CD4-positive, alpha-beta memory T cell (primary cell): ENCODE data around the gene PGAM2. TPM values are rescaled to one million over a fixed set of nuclear protein-coding genes. Genes with fewer than 3 reads are reported as not detected.
"Not testable (repeated sequence)": the region's sequence is repeated elsewhere in the genome, so short reads cannot be mapped to it uniquely, and the experiment has no call there.

ENCODE experiments used
- CTCF ChIA-PET: fragments of 350-600 bp; sonication (Branson Sonifier 250); formaldehyde crosslinking; loops from one replicate; lab custom pipeline; 2021; ENCODE audit warnings: inconsistent platforms; ENCODE audit not compliant: partially characterized antibody; lab: Charles Lee
- POLR2A ChIA-PET: fragments of 350-600 bp; sonication (Branson Sonifier 250); formaldehyde crosslinking; loops from one replicate; lab custom pipeline; 2021; ENCODE audit not compliant: partially characterized antibody; lab: Charles Lee
- DNase-seq, 5 donors: peaks; one replicate each; pipeline versions ENCODE4 v3.0.0 to v3.0.0-alpha.2; 2020 to 2022; ENCODE audit warnings: mixed read lengths in 1 of 5
- H3K27ac ChIP-seq: one replicate; pipeline ENCODE4 v1.7.0; 2013; ENCODE audit warnings: low read depth, low read length
- H3K27me3 ChIP-seq: 2 replicates; pipeline ENCODE4 v1.7.0; 2013; ENCODE audit warnings: mild to moderate bottlenecking, low read length, moderate library complexity; ENCODE audit not compliant: insufficient read depth
- H3K36me3 ChIP-seq: 2 replicates; pipeline ENCODE4 v1.7.0; 2013; ENCODE audit warnings: mild to moderate bottlenecking, low read length, moderate library complexity; ENCODE audit not compliant: insufficient read depth
- H3K4me1 ChIP-seq: 2 replicates; pipeline ENCODE4 v1.7.0; 2013; ENCODE audit warnings: mild to moderate bottlenecking, low read length, moderate library complexity; ENCODE audit not compliant: insufficient read depth
- H3K4me3 ChIP-seq, 2 donors: one replicate each; pipeline ENCODE4 v1.7.0; 2013; ENCODE audit warnings: low read length in 2 of 2, mild to moderate bottlenecking in 1 of 2
- H3K9me3 ChIP-seq, 2 donors: one replicate each; pipeline ENCODE4 v1.7.0; 2013; ENCODE audit warnings: low read length in 2 of 2, control low read depth in 1 of 2; ENCODE audit not compliant: control insufficient read depth in 1 of 2
- H3K27ac Mint-ChIP-seq, 7 donors: one replicate each; pipeline ENCODE4 v1.8.0; 2020 to 2021; ENCODE audit warnings: mixed read lengths in 7 of 7, mild to moderate bottlenecking in 6 of 7, inconsistent platforms in 3 of 7, moderate library complexity in 3 of 7
- H3K27me3 Mint-ChIP-seq, 2 donors: one replicate each; pipeline ENCODE4 v1.8.0; 2020 to 2021; ENCODE audit warnings: mixed read lengths in 2 of 2
- H3K36me3 Mint-ChIP-seq, 2 donors: one replicate each; pipeline ENCODE4 v1.8.0; 2020 to 2021; ENCODE audit warnings: mixed read lengths in 2 of 2, inconsistent platforms in 1 of 2, mild to moderate bottlenecking in 1 of 2
- H3K4me1 Mint-ChIP-seq, 4 donors: one replicate each; pipeline ENCODE4 v1.8.0; 2020 to 2021; ENCODE audit warnings: mixed read lengths in 4 of 4, mild to moderate bottlenecking in 1 of 4
- H3K4me3 Mint-ChIP-seq, 8 donors: one replicate each; pipeline ENCODE4 v1.8.0; 2020 to 2021; ENCODE audit warnings: mixed read lengths in 8 of 8, mild to moderate bottlenecking in 7 of 8, moderate library complexity in 6 of 8, inconsistent platforms in 3 of 8
- H3K9me3 Mint-ChIP-seq, 8 donors: one replicate each; pipeline ENCODE4 v1.8.0; 2020 to 2021; ENCODE audit warnings: mixed read lengths in 8 of 8, mild to moderate bottlenecking in 5 of 8, inconsistent platforms in 3 of 8, moderate library complexity in 1 of 8
- intact Hi-C: fragments of 100-400 bp; cut with micrococcal nuclease; formaldehyde crosslinking; loops from one replicate; pipeline ENCODE4 v1.15.1; 2023
- polyA plus RNA-seq, 2 donors: library from polyadenylated mRNA; unstranded; fragments of 300-500 nt; fragmentation: Illumina TruSeq; gene quantifications; one replicate each; pipeline ENCODE4 v1.2.3, GENCODE V29; 2021
- total RNA-seq, 2 experiments: library from RNA; stranded (reverse); gene quantifications; one replicate each; pipeline ENCODE4 v1.2.3, GENCODE V29; 2021

Gene PGAM2
- total and polyA plus RNA-seq, 4 experiments from 2014 or later = 1.1 to 1.5 TPM; not detected in 2

DNA sequence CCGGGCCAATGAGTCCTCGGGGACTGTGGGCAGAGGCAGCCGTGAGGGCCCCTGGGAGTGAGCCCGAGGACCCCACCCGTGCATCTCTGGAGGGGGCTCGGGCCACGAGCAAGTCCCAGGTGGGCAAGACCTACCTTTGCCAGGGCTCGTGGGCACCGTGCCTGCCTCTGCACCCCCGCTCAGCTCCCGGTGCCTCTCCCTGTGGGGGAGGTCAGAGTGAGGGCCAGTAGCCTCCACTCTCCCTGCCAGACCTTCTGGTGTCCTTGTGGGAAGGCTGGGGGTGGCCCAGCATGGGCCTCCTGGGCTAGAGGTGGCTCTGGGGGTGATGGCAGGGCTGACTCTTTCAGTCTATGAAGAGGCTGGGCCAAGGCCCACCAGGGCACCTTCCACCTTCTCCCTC is 35.9 kb downstream of the PGAM2 start:
- intact Hi-C loops, DNase-seq, H3K27me3 ChIP-seq, H3K9me3 Mint-ChIP-seq, H3K4me1 ChIP-seq, POLR2A ChIA-PET, H3K4me3 ChIP-seq, H3K9me3 ChIP-seq, H3K36me3 ChIP-seq, CTCF ChIA-PET, H3K27ac ChIP-seq, H3K4me3 Mint-ChIP-seq, H3K4me1 Mint-ChIP-seq, H3K27me3 Mint-ChIP-seq, H3K36me3 Mint-ChIP-seq, H3K27ac Mint-ChIP-seq: not testable (repeated sequence)

DNA sequence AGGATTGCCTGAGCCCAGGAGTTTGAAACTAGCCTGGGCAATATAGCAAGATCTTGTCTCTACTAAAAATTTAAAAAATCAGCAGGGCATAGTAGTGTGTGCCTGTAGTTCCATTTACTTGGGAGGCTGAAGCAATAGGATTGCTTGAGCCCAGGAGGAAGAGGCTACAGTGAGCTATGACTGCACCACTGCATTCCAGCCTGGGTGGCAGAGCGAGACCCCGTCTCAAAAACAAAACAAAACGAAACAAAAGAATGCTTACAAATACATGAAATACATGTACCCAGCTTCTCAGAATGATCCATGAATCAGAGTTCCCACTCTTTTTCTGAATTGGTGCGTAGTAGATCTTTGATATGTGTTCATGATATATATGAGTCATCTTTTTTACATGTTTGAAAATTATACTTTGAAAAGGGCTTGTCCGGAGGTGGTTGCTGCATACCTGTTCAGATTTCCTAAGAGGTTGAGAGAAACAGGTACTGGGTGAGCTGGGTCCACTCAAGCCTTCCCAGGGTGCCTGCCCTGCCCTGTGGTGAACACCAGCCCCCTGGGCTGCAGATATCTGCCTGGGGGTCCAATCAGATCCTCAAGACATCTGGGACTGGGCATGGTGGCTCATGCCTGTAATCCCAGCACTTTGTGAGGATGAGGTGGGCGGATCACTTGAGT is 42.4 kb downstream of the PGAM2 start:
- H3K27me3 Mint-ChIP-seq, H3K4me3 Mint-ChIP-seq, H3K27ac Mint-ChIP-seq, POLR2A ChIA-PET, H3K27me3 ChIP-seq, H3K27ac ChIP-seq, H3K4me1 ChIP-seq, DNase-seq, H3K9me3 Mint-ChIP-seq, H3K4me3 ChIP-seq, H3K36me3 Mint-ChIP-seq, H3K36me3 ChIP-seq, H3K9me3 ChIP-seq: not testable (repeated sequence)
- intact Hi-C loops = loop anchor here (5.0 kb wide), 1 partner anchor 454 kb away; no protein-coding TSS in a partner anchor
- H3K4me1 Mint-ChIP-seq = peaks cover 5 to 18% (median 13%) of the 10 kb centered on the region in 4 donors
- CTCF ChIA-PET = interaction anchor here (1.2 kb wide), 1 partner anchor 543 kb away, joined by 3 read pairs; no protein-coding TSS in a partner anchor

DNA sequence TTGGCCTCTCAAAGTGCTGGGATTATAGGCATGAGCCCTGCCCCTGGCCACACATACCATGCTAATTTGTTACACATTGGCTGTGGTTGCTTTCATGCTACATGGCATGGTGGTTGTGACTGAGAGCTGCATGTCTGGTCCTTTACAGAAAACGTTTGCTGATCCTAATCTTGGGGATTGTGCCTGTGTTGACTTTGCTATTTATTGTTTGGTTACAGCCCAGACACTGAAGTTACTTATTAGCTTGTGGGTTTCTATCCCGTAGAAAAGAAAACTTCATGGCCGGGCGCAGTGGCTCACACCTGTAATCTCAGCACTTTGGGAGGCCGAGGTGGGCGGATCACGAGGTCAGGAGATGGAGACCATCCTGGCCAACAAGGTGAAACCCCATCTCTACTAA is 43.3 kb downstream of the PGAM2 start:
- H3K27me3 ChIP-seq, POLR2A ChIA-PET, H3K27ac ChIP-seq, H3K9me3 ChIP-seq, H3K4me3 Mint-ChIP-seq, DNase-seq, H3K27ac Mint-ChIP-seq, H3K4me1 ChIP-seq, H3K27me3 Mint-ChIP-seq, H3K4me3 ChIP-seq, H3K9me3 Mint-ChIP-seq, H3K36me3 ChIP-seq, H3K36me3 Mint-ChIP-seq: not testable (repeated sequence)
- intact Hi-C loops = loop anchor here (5.0 kb wide), 1 partner anchor 455 kb away; no protein-coding TSS in a partner anchor
- peaks cover 5 to 24% (median 13%) of the 10 kb centered on the region in 4 donors for H3K4me1 Mint-ChIP-seq
- CTCF ChIA-PET = interaction anchor here (0.7 to 1.2 kb wide), 2 partner anchors 166 to 544 kb away, joined by 3 read pairs; no protein-coding TSS in a partner anchor

DNA sequence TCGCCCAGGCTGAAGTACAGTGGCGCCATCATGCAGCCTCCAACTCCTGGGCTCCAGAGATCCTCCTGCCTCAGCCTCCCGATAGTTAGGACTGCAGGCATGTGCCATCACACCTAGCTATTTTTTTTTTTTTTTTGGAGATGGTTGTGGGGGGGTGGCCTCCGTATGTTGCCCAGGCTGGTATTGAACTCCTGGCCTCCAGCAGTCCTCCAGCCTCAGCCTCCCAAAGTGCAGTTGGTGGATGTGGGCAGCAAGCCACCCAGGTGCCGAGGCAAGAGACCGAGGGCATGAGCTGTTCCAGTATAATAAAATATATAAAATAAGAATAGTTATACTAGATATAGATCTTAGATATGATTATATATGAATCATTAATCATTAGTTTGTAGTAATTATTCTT is 45.5 kb downstream of the PGAM2 start:
- not testable (repeated sequence) for H3K9me3 Mint-ChIP-seq, H3K36me3 ChIP-seq, H3K9me3 ChIP-seq, H3K27ac ChIP-seq, H3K4me3 Mint-ChIP-seq, H3K4me1 ChIP-seq, H3K27me3 Mint-ChIP-seq, H3K27me3 ChIP-seq, H3K36me3 Mint-ChIP-seq, H3K4me3 ChIP-seq
- intact Hi-C loops = loop anchor here (1.0 to 5.0 kb wide), 5 partner anchors 24 to 457 kb away; partner anchors contain the start of genes DBNL, POLD2, POLM and YKT6
- peaks cover 5 to 27% (median 13%) of the 10 kb centered on the region in 4 donors for H3K4me1 Mint-ChIP-seq
- ChIA-PET POLR2A (interaction anchor here (0.8 to 2.2 kb wide), 3 partner anchors 25 to 470 kb away, joined by 3 to 10 read pairs (median 6); partner anchors contain the start of gene DBNL), CTCF (interaction anchor here (0.7 to 1.6 kb wide), 10 partner anchors 17 to 546 kb away, joined by 3 to 15 read pairs (median 4); partner anchors contain the start of gene DBNL)
- DNase-seq = peak in 2 of 5 donors; percentile 2 to 5
- peak overlapping the region in 1 of 7 donors; percentile 92 for H3K27ac Mint-ChIP-seq

DNA sequence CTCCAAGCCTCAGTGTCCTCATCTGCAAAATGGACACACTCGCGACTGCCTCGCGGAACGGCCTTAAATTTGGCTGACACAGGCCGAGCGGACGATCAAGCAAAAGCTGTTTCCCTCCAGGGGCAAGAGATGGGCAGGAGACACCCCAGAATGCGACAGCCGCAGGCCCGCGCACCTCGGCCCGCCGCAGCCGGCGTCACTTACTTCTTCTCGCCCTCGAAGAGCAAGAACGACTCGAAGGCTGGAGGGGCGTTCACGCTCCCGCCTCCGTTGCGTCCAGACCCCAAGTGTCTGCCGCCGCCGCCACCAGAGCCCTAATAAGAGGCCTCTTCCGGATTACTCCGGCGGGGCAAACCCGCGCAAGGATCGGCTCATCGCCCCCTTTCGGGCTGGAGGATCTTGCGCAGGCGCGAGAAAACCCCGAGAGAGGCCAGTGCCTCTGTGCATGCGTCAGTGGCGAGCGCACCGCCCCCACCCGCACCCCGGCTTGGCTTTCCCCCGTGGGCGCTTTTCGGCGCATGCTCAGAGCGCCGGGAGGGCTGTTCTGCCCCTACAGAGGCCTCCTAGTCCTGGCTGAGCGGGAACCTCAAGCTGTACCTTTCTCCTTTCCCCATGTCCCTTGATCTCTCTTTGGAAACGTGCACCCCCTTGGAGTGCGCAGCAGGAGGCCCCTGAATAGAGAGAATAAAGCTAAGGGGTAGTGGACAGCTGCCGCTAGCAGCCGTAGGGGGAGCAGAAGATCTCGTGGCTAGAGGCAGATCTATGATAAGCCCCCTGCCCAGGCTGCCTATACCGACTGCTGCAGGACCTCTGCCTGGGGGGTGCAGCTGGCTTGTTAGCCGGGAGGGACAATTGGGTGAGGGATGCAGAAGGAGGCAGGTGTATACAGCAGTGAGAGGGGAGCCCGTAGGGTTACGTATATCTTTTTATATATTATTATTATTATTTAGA is 46.2 kb downstream of the PGAM2 start:
- DNase-seq = peak; percentile 98 to 99 (median 99)
- H3K4me3 Mint-ChIP-seq = peak overlapping the region; percentile 89 to 96 (median 92)
- H3K4me1 ChIP-seq, H3K9me3 Mint-ChIP-seq, H3K27me3 ChIP-seq, H3K27me3 Mint-ChIP-seq, H3K36me3 ChIP-seq, H3K36me3 Mint-ChIP-seq, H3K9me3 ChIP-seq: not testable (repeated sequence)
- peaks cover 5 to 27% (median 13%) of the 10 kb centered on the region in 4 donors for H3K4me1 Mint-ChIP-seq
- H3K4me3 ChIP-seq = peak overlapping the region; percentile 42 to 72
- intact Hi-C loops = loop anchor here (1.0 to 2.0 kb wide), 4 partner anchors 25 to 181 kb away; partner anchors contain the start of genes DBNL, POLD2, POLM and YKT6
- ChIA-PET CTCF (interaction anchor here (0.7 to 1.6 kb wide), 9 partner anchors 18 to 547 kb away, joined by 3 to 15 read pairs (median 4); partner anchors contain the start of gene DBNL), POLR2A (interaction anchor here (0.8 to 2.2 kb wide), 3 partner anchors 25 to 471 kb away, joined by 3 to 10 read pairs (median 6); partner anchors contain the start of gene DBNL)
- H3K27ac ChIP-seq = peak overlapping the region; percentile 82
- peak overlapping the region; percentile 92 to 96 (median 94) for H3K27ac Mint-ChIP-seq

DNA sequence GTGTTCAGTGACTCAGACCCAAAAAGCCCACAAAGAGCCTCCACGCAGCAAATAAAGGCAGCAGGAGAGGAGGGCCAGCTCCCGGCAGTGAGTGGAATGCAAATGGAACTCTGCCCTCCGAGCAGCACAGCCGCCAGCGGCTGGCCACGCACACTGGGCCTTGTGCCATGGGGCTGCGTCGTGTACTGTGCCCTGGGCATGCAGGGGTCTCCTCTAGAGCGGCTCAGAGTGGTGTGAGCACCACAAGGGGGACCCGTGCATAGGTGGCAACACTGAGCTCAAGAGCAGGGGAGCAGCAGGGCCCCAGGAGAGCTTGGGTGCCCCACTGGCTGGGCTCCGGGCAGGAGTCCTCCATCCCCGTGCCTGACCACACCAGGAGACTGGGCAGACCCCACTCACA is 50.3 kb downstream of the PGAM2 start:
- H3K4me1 Mint-ChIP-seq = peaks cover 2 to 20% (median 7%) of the 10 kb centered on the region in 4 donors
- H3K9me3 ChIP-seq, H3K4me3 ChIP-seq, H3K27me3 Mint-ChIP-seq, H3K4me3 Mint-ChIP-seq, H3K27me3 ChIP-seq, H3K36me3 ChIP-seq, DNase-seq, H3K9me3 Mint-ChIP-seq, CTCF ChIA-PET, H3K27ac Mint-ChIP-seq, intact Hi-C loops, H3K4me1 ChIP-seq, H3K36me3 Mint-ChIP-seq, POLR2A ChIA-PET, H3K27ac ChIP-seq: not testable (repeated sequence)
